Activated T-helper 1 cell treated with Interleukin-2 at 50 U/mL for 16 hours (primary cell): Measurements from ENCODE around the gene AKAIN1.

Experiments
- DNase-seq: peaks from one replicate; pipeline ENCODE4 v3.0.0-alpha.2; 2020; ENCODE audit warnings: low read depth

The AKAIN1 gene

GRCh38 chr18:5093902-5094301, 103.2 kb downstream of the AKAIN1 start:
- DNase-seq = no peak
